ENCODE measurements around the gene MZF1.
A peak's percentile ranks its signal among the peaks of the same experiment; 100 is the strongest.

MZF1 gene

DNA sequence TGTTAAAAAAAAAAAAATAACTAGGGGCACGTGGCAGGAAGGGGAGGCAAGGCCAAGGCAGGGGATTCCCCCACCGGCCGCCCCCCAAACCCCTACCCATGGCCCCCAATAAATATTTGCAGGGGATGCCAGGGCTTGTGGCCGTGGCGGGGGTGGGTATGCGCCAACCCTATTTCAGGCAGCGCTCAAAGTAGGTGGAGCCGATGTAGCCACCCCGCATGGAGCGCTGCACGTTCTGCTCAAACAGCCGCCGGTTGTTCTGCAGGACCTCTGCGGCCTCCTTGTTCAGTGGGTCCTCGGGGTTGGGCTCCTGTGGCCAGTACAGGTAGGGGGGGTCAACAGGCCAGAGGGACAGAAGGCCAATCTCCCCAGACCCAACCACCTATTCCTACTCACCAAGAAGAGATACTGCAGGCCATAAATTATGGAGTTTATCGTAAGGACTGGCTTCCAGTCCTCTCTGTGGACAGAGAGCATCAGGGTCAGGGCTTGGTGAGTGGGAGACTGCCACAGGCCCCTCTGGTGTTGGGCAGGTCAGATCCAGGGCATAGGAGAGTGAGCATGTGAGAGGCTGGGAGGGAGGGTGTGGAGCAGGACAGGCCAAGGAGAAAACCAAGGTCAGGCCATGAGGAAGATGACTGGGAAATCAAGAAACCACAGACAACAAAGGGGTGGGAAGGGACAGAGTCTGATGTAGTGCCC is 17.1 kb downstream of the MZF1 start:
- no peak for DNase-seq (ENCODE audit: low read depth in 3 of 3)

- no peak for DNase-seq (ENCODE audit: low read depth in 3 of 3)
These were observed 17.7 kb downstream of the MZF1 start for GRCh38 chr19:58555369-58555885.

GRCh38 chr19:58554494-58555368 is 18.4 kb downstream of the MZF1 start, which contains the start of gene CHMP2A:
Gene CHMP2A, minus strand, starts transcription at chr19:58555105. Its CDS starts 893 bp downstream, at chr19:58554212.
- peak; percentile 92 to 98 (median 97) for DNase-seq (ENCODE audit: low read depth in 3 of 3)

DNA sequence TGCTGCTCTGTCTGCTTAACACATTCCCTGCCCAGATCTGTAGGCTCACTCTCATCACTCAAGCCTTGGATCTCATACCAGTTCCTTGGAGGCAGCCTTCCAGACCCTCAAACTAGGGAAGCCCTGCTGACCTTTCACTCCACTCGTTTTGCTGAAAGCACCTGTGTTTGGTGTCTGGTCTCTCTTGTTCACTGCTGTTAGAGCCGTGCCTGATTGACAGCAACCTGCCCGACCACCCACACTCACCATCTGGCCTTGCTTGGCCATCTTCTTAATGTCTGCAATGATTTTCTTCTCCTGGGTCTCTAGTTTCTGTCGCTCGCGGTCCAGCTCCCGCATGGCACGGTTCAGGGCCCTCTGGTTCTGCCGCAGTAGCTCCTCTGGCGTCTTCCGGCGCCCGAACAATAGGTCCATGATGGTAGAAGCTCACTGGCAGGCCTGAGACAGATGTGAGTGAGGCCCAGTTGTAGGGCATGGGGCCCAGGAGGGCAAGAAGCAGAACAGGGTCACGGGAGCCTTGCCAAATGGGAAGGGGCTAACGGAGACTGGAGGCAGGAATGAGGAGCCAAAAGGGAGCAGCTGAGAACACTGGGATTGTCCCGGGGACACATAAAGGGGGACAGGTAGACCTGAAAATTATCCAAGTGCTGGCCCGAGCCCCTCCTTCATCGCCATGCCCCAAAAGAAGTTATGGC is 19.2 kb downstream of the MZF1 start:
- no peak for DNase-seq (ENCODE audit: low read depth in 3 of 3)

DNA sequence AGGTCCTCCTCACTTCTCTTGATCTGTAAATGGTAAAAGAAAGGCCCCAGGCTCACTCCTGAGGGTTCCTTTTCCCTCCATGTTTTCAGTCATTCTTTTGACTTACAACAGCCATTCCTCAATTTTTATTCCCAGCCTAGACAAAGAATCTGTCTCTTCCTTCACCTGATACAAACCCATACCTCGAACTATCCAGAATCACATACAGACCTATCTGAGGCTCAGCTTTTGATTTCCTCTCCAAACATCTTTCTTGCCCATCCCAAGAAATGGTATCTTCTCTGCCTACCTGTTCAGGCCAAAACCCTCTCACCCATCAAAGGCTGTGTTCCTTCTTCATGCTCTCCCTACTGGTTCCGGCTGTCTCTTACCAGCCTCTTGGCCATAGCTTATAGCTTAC is 20.5 kb downstream of the MZF1 start:
- DNase-seq (ENCODE audit: low read depth in 3 of 3) = no peak

DNA sequence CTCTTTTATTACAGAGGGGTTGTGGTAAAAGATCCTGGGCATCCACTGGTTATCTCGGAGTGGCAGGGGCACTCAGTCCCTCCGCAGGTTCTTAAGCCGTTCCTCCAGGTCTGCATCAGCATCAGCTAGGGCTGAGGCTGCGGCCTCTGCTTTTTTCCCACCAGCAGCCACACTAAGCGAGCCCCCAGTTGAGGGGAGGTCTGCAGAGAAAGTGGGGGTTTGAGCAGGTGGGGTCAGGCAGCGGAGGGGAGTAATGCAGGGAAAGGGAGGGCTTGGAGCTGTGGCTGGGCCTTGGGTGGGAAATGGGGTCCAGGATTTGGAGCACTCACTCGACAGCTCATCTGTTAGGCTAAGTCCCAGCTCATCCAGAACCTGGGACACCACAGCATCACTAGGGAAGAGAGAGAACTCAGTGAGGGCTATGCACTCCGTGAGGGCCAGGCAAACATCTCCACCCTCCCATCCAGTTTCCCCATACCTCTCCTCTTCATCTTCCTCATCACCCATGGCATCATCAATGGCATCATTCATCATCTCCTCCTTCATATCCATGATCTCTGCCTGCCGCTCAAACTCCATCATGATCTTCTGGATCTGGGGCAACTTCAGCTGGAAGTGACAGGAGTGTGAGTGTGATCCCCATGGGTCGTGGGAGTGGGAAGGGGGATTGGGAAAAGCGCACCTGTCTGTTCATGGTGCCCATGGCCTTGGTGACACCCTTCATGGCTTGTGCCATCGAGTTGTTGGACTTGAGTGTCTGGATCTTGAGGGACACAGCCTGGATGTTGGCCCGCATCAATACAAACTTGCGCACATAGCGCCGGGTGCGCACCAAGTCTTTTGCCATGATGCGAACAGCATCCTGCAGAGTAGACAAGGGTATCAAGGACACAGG is 21.3 kb downstream of the MZF1 start:
- DNase-seq (ENCODE audit: low read depth in 3 of 3) = no peak

- no peak for DNase-seq (ENCODE audit: low read depth in 3 of 3)
These were observed 22.0 kb downstream of the MZF1 start for GRCh38 chr19:58551123-58551497.

DNA sequence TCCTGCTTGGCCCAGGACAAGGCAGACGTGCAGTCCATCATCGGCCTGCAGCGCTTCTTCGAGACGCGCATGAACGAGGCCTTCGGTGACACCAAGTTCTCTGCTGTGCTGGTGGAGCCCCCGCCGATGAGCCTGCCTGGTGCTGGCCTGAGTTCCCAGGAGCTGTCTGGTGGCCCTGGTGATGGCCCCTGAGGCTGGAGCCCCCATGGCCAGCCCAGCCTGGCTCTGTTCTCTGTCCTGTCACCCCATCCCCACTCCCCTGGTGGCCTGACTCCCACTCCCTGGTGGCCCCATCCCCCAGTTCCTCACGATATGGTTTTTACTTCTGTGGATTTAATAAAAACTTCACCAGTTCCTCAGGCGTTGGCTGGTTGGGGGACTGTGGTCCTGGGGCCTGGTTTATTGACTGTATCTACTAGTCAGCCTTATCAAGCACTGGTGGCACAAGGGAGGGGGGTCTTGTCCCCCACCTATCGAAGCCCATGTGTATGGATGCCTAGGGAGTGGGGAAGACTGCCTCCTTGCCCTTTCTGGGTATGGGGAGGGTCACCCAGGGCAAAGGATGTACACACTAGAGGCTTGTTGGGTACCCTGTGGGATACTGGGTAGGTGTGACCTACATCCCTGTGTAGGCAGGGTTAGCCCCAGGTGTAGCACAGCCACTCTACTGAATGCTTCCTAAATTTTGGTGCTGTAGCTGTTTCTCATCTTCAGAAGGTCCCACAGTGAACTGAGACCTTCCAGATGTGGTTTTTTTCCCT is 22.6 kb downstream of the MZF1 start:
- no peak for DNase-seq (ENCODE audit: low read depth in 3 of 3)

DNA sequence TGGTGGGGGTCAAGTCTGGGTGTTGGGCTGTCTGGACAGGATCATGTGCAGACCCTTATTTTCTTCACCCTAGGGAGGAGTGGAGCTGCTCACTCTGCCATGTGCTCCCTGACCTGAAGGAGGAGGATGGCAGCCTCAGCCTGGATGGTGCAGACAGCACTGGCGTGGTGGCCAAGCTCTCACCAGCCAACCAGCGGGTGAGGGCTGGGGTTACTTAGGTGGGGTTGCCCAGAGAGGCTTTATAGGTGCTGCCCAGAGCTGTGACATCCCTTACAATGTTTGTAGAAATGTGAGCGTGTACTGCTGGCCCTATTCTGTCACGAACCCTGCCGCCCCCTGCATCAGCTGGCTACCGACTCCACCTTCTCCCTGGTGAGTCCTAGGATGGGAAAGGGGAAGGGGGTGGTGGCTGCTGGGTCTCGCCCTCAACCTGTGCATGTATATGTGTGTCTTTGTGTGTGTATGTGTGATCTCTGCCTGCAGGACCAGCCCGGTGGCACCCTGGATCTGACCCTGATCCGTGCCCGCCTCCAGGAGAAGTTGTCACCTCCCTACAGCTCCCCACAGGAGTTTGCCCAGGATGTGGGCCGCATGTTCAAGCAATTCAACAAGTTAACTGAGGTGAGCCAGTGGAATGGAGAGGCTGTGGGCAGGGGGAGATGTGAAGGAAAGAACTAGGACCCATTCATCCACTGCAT is 23.3 kb downstream of the MZF1 start:
- DNase-seq (ENCODE audit: low read depth in 3 of 3) = no peak

- DNase-seq (ENCODE audit: low read depth in 3 of 3) = no peak
These were observed 24.1 kb downstream of the MZF1 start for GRCh38 chr19:58548859-58549663.

DNA sequence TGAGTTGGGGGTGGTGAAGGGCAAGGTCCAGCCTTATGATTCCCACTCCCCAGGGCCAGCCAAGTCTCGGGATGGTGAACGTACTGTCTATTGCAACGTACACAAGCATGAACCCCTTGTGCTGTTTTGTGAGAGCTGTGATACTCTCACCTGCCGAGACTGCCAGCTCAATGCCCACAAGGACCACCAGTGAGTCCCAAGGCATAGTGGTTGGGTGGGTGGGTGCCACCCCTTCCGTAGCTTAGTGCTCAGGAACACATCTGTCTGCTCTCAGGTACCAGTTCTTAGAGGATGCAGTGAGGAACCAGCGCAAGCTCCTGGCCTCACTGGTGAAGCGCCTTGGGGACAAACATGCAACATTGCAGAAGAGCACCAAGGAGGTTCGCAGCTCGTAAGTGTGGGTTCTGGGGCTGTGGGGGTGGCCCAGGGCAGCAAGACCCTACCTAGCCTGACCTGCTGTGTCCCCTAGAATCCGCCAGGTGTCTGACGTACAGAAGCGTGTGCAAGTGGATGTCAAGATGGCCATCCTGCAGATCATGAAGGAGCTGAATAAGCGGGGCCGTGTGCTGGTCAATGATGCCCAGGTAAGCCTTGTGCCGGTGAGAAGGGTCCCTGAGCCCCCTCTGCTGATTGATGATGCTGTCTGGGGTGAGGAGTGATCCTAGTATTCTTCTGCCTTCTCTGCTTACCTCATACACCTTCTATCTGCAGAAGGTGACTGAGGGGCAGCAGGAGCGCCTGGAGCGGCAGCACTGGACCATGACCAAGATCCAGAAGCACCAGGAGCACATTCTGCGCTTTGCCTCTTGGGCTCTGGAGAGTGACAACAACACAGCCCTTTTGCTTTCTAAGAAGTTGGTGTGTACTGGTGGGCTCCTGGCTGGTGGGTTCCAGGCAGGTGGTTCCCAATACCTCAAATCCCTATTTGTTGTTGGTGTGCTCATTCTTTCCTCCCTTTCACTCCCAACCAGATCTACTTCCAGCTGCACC is 25.5 kb downstream of the MZF1 start:
- DNase-seq (ENCODE audit: low read depth in 3 of 3) = no peak

DNA sequence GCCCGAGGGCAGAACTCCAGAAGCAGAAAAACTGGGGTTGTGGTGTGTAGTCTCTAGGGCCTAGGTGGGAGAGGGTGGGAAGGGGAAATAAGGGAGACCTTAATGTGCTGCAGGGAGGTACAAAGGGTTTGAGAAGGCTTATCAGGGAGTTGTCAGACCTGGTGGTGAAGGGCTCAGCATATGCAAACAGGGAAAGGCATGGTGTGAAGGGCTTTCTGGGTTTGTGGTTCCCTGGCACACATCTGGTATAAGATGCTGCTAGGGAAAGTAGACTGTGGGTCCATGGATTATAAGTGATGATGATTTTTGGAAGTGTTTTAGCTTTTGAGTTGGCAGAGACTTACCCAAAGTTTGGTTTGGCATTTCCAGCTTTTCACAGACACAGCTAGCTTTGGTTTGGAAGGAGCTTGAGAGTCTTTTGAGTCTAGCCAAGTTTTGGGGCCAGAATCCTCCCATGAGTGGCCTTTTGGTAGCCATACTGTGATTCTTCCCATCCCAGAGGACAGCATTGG is 27.1 kb downstream of the MZF1 start:
- DNase-seq (ENCODE audit: low read depth in 3 of 3) = no peak

DNA sequence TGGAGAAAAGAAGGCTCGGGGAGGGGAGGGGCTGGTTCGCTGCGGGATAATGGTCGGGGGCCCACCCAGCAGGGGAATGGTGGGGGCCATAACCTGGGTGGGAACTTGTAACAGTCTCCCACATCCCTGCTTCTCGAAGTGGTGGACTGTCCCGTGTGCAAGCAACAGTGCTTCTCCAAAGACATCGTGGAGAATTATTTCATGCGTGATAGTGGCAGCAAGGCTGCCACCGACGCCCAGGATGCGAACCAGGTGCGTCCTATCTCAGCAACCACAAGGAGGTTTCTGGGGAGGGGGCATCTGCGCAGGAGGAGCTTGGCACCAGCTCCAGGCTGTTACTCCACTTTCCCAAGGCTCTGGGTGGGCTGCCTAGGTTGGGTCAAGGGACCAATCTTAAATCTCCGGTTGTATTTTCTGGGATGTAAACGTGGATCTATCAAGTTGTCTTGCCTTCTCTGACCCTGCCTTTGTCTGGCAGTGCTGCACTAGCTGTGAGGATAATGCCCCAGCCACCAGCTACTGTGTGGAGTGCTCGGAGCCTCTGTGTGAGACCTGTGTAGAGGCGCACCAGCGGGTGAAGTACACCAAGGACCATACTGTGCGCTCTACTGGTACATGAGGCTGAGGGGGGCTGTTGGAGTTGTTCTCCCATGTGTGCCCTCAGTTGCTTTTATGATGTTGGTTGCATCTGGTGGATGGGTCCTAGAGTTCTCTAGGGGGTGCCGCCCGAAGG is 27.7 kb downstream of the MZF1 start:
- no peak for DNase-seq (ENCODE audit: low read depth in 3 of 3)

GRCh38 chr19:58544591-58545285 is 28.4 kb downstream of the MZF1 start:
- DNase-seq (ENCODE audit: low read depth in 3 of 3) = peak; percentile 62 to 70 (median 63)

- peak; percentile 100 for DNase-seq (ENCODE audit: low read depth in 3 of 3)
These were observed 29.1 kb downstream of the MZF1 start, which contains the start of gene TRIM28 for GRCh38 chr19:58543826-58544590. Gene TRIM28, plus strand, starts transcription at chr19:58544064. Its CDS starts 694 bp downstream, at chr19:58544758.

All from stimulated activated CD4-positive, alpha-beta T cell treated with anti-CD3 and anti-CD28 coated beads, TNF-alpha, amount 100 ng/mL, for 4 hours (primary cell).